Measurements from ENCODE around the gene RARRES1. TPM values are rescaled to one million over a fixed set of nuclear protein-coding genes. Genes with fewer than 3 reads are reported as not detected.
A peak's percentile ranks its signal among the peaks of the same experiment; 100 is the strongest.

Gene RARRES1
- total RNA-seq, 1 experiment from 2014 or later: 0.81 TPM

- no peak overlapping the region for H2BK120ac ChIP-seq (ENCODE audit: low read depth, low read length, poor library complexity, severe bottlenecking)
- no peak overlapping the region for H3K18ac ChIP-seq (ENCODE audit: insufficient read length, low read depth, low read length)
- H2BK5ac ChIP-seq (ENCODE audit: insufficient read length, low read length): no peak overlapping the region
- H2BK15ac ChIP-seq (ENCODE audit: low read depth, low read length): no peak overlapping the region
- no peaks in the 10 kb centered on the region for H3K27me3 ChIP-seq (ENCODE audit: insufficient read depth, low read length)
- H3K4me2 ChIP-seq (ENCODE audit: insufficient read depth, insufficient read length, low read length): no peak overlapping the region
- no peak overlapping the region for H3K23ac ChIP-seq (ENCODE audit: insufficient read length, low read depth, low read length)
- TF ChIP-seq CTCF (conservative IDR thresholded peaks at IDR 0.05): no peak
- no peak overlapping the region for H3K9ac ChIP-seq (ENCODE audit: extremely low read depth, insufficient read length, low read length)
- Mint-ChIP-seq H3K4me1 (peaks cover 6 to 7% of the 10 kb centered on the region in 2 experiments; a peak in 3 of 4 replicates), H3K27me3 (ENCODE audit: low read depth) (no peaks in the 10 kb centered on the region), H3K4me3 (no peak overlapping the region), H3K27ac (peak overlapping the region in 1 of 3 experiments; percentile 7; a peak in 1 of 7 replicates), H3K36me3 (ENCODE audit: insufficient read depth in 1 of 3, low read depth in 3 of 3) (peaks cover 12 to 70% (median 42%) of the 10 kb centered on the region in 3 experiments; a peak in 6 of 7 replicates), H3K9me3 (no peaks in the 10 kb centered on the region)
- H2BK12ac ChIP-seq (ENCODE audit: insufficient read length, low read depth, low read length): no peak overlapping the region
- peaks cover 6% of the 10 kb centered on the region; the same call in 1 of the 2 replicates for H3K79me2 ChIP-seq (ENCODE audit: insufficient read depth, low read length)
- H3K23me2 ChIP-seq (ENCODE audit: insufficient read length, low read depth, low read length, poor library complexity, severe bottlenecking): no peaks in the 10 kb centered on the region
- no peak overlapping the region for H4K91ac ChIP-seq (ENCODE audit: insufficient read length, low read depth, low read length)
- H2AFZ ChIP-seq (ENCODE audit: low read length): no peak overlapping the region
- no peaks in the 10 kb centered on the region for H4K20me1 ChIP-seq (ENCODE audit: control insufficient read depth, insufficient read depth, insufficient read length)
- H3K27ac ChIP-seq (ENCODE audit: insufficient read length, low read depth, low read length): no peak overlapping the region
- no peak overlapping the region for H3K56ac ChIP-seq (ENCODE audit: insufficient read length, low read depth, low read length)
- H3T11ph ChIP-seq (ENCODE audit: low read length): no peak overlapping the region
- peaks cover 3% of the 10 kb centered on the region for H3K79me1 ChIP-seq (ENCODE audit: insufficient read depth, low read depth, low read length, poor library complexity, severe bottlenecking)
- WGBS (ENCODE audit: extremely low coverage, insufficient read length, low lambda C conversion rate): no CpG with 5 or more reads among the region's 4 CpGs
- H4K5ac ChIP-seq (ENCODE audit: insufficient read length, low read depth, low read length): no peak overlapping the region
- no peaks in the 10 kb centered on the region for H3K9me3 ChIP-seq (ENCODE audit: control insufficient read depth, low read depth, low read length)
- no peak overlapping the region for H3K14ac ChIP-seq (ENCODE audit: insufficient read depth, low read length)
- no peak for DNase-seq
- no peaks in the 10 kb centered on the region for H3K4me1 ChIP-seq (ENCODE audit: insufficient read depth, low read length)
- H3K4ac ChIP-seq (ENCODE audit: low read depth, low read length): no peak overlapping the region
- no peak overlapping the region for H2BK20ac ChIP-seq (ENCODE audit: low read depth, low read length, poor library complexity, severe bottlenecking)
- no peak overlapping the region for H2AK5ac ChIP-seq (ENCODE audit: insufficient read length, low read length)
- no peak overlapping the region for H4K8ac ChIP-seq (replicated peaks; ENCODE audit: insufficient read length, low read depth, low read length)
Observed at GRCh38 chr3:158649791-158650190, 82.5 kb downstream of the RARRES1 start.

Other genes starting within 250 kb of the RARRES1 start
- gene MLF1, start 161.3 kb downstream of the RARRES1 start, total RNA-seq (2021): 20.4 and 22.1 TPM in 2 replicates
- 46.2 and 47.1 TPM in 2 replicates for gene GFM1, start 87.9 kb downstream of the RARRES1 start, total RNA-seq (2021)
- gene LXN, start 59.8 kb downstream of the RARRES1 start, total RNA-seq (2021): 6.7 and 7.7 TPM in 2 replicates
- 9.5 and 10.4 TPM in 2 replicates for gene MFSD1, start 69.6 kb upstream of the RARRES1 start, total RNA-seq (2021)

All from H9 (cell line).